HG03108 (cell line): Measurements from ENCODE around the gene JARID2.

Experiments used
- ATAC-seq: cut with Tn5 transposase; IDR thresholded peaks from one replicate; pipeline ENCODE4 v1.9.1; 2021; ENCODE audit warnings: moderate library complexity; ENCODE audit not compliant: unreplicated experiment

The JARID2 gene

DNA sequence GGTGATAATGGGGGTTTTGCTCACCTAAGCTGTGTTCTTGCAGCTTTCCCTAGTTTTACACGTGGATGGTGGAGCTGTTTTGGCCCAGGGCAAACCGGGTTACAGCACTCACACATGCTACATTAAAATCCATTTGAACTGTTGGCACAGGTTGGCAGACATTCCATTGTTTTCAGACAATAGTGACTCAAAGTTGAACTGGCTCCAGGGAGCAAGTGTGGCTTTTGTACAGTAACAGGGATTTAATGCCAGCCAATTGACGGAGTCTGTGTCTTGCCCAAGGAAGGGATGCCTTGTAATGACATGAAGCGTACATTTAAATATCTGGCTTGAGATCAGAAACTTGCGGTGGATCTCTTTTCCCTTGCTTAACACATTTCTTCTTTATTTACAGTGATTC, 233.9 kb downstream of the JARID2 start:
- no peak for ATAC-seq

DNA sequence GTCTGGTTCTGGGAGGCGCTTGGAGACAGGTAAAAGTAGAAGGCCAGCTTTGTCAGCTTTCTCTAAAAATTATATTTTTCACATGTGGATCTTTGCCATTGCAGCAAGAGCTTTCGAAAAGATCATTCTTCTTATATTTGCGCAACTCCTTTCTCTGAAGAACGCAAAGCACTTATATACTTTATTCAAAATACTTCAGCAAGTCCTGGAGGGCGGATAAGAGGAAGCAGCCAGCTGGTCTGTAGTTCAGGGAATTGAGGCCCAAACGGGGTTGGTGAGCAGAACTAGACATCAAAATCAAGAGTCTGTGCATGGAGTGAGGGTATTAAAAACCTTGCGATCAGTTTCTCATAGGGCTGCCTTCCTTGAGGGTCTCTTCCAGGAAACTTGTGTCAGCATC, 234.7 kb downstream of the JARID2 start:
- ATAC-seq, result no peak

DNA sequence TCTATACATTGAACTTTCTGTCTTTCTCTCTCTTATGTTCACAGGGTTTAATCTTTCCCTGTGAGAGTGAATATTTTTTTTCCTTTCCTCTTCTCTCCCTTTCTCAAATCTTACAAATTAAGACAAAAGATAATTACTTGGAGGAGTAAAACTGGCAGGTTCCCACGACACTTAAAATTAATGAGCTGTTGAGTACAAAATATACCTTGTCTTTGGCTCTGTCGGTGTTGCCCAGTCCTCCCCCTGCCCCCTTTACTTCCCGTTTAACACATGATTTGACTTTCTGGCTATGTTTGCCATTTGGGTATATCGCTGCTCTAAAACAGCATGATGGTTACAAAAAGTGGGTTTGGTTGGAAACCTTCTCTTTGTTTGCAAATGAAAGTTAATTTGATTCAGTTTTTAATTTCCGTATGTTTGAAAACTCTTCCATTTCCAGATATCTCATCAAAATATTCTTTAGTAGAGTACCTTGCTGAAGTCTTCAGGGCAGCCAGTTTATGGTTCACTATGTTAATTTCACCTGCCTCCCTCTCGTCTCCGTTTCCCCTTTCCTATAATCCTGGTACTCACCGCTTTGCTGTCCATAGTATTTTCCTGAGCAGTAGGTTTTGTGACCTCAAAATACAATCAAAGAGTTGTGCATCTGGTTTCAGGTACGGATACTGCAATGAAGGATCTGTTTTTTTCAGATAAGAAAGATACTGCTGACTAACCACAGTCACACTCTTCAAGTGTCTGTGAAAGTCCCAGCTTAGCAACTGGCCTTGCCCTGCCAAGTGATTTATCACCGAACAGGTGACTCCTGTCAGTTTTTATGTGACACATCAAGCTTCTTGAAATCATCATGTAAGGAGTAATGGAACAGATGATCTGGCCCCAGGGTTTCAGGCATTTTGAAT, 235.8 kb downstream of the JARID2 start:
- ATAC-seq, result no peak

DNA sequence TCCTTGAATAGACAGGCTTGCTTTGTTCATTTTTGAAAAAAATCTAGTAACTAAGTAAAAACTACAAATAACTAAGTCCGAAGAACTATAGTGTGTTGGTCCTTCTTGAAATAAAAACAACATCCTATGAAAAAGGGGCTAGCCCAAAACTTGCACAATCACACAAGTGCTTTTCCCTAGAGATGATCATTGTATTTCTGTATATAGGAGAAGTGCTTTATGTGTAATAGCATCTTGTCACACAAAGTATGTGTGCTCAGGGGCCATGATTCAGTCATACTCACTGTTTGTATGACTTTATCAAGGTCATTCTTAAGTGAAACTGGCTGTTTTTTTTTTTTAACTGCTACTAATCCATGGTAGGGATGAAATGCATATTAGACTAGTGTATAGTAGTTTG, 237.2 kb downstream of the JARID2 start:
- no peak for ATAC-seq

DNA sequence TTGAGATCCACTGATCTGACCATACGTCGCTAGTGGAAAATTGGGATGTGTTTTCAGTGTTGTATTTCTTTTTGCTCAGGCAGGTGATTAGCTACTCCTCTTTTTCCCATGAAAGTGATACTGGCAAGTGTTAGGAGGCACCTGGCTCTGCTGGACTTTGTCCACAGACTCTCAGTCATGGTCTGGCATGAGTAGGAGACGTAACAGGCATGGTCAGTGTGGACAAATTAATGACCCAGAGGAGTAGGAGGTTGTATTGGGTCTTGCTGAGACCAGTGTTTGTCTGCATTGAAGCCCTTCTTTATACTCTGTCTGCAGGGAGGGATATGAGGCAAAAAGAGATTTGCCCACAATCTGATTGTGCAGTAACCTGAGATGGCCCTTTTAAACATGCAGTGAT, 238.3 kb downstream of the JARID2 start:
- ATAC-seq, result no peak

DNA sequence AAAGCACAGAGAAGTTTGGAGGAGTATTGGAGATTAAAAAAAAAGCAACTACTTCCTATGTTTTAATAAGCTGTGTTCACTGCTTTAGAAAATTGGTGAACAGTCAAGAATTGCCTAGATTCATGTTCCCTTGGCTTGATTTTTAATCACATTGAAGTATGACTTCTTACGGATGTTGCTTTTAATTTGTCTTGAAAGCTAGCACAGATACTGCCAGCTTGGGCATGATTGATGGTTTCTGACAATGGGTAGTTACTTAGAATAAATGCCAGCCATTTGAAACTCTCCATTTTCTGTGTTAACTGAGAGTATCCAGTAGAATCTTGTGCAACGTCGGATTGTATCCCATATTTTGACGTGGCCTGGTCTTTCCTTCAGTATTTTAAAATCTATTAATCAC, 239.0 kb downstream of the JARID2 start:
- no peak for ATAC-seq

DNA sequence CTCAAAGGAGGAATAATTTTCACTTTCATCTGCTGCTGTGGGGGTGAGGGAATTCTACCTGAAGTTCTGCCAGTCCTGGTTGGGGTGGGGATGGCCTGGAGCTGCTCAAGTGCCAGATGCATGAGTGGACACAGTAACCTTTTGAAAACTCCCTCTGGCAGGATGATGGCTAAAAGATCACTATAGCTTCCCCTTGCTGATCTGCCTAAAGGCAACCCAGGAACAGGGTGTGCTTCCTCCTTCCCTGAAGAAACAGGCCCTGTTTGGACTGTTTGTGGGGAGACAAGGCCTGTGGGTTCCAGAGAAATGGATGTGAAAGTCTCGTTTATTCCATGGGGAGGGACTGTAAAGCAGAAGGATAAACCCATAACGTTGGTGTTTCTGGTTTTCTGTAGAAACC, 240.1 kb downstream of the JARID2 start:
- no peak for ATAC-seq

DNA sequence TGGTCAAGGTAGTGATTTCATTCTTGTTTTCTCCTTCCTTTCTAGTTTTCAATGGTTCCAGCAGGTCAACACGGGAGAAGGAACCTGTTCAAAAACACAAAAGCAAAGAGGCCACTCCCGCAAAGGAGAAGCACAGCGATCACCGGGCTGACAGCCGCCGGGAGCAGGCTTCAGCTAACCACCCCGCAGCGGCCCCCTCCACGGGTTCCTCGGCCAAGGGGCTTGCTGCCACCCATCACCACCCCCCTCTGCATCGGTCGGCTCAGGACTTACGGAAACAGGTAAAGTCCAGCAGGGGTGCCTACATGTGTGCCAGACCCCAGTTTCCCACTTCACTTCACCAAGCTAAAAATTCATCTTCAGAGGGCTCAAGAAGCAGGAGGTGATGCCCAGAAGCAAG, 241.4 kb downstream of the JARID2 start:
- no peak for ATAC-seq

- no peak for ATAC-seq
Measured at GRCh38 chr6:15489261-15489962, 243.5 kb downstream of the JARID2 start.

GRCh38 chr6:15490242-15491100, 244.6 kb downstream of the JARID2 start:
- ATAC-seq, result no peak

DNA sequence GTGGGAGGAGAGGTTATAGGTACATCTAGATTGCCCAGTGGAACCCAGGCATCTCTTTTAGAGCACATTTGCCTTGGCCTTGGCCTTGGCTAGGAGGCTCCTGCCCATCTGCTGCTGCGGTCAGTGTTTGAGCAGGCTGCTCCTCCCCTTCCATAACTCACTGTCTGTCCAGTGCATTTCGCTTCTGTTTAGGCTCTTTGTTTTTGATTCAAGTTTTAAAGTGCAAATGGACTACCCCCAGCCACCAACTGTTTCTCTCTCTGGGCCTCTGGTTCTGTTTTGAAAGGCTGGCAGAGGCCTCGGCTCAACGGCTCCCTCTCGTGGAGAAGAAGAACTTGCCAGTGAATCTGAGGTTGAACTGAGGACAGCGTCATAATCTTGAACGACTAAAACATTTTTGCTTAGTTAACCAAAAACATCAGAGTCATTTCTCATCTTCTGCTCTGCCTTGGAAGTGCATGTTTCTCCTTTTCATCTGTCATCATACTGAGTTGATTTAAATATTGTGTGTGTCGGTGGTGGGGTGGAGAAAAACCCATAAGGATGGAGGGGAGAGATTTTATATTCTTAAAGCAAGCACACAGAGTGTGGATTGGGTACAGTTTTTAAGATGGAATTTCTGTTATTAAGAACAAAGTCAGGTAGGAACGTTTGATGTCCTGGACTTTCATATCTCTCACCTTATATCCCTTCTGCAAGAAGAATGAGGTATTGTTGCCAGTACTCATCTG, 245.6 kb downstream of the JARID2 start:
- ATAC-seq, result no peak

DNA sequence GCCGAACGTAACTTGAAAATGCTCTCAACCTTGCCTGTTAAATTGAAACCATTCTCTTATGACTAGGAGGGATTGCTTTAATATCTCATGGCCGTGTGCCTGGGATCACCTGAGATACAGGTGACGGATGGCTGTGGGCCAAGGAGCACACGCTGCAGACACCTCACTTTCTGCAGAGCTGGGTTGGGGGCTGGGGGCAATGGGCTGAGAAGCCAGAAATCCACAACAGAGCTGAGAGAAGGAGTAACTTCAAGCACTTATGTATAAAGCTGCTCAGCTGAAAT, 246.1 kb downstream of the JARID2 start:
- ATAC-seq, result no peak

DNA sequence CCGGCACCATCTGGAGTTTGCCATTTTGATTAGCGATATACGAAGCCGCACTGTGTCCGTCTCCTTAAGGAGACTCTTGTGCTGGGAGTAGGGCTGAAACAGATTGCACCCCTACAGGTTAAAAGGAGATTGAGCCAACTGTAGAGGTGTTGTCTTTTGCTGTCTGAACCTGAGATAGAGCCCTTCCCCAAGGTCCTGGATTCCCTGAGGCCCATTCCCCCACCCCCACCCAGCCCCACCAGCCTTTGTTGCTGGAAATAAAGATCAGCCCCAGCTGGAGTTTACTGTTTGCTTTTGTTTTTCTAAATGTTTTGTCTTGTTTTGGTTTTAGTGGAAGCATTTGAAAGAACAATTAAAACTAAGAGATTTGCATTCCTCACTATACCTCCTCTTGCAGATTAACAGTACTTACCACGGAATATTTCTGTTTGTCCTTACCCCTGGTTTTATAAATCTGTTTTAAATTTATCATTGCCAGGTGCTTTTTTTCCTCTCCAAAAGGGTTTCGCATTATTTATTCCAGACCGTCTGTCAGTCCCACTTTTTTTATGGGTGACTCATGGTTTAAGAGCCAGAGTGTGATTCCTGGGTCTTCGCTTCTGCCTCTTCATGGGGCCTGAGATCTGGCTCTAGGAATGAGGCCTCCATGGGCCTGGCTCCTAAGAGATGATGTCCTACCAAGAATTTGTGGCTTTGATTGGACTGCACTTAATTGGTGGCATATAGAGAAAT, 247.7 kb downstream of the JARID2 start:
- no peak for ATAC-seq

GRCh38 chr6:15495375-15495901, 249.6 kb downstream of the JARID2 start:
- no peak for ATAC-seq

- ATAC-seq, result no peak
Measured at GRCh38 chr6:15496345-15497131, 250.7 kb downstream of the JARID2 start.

- no peak for ATAC-seq
Measured at GRCh38 chr6:15498640-15499039, 252.8 kb downstream of the JARID2 start.

DNA sequence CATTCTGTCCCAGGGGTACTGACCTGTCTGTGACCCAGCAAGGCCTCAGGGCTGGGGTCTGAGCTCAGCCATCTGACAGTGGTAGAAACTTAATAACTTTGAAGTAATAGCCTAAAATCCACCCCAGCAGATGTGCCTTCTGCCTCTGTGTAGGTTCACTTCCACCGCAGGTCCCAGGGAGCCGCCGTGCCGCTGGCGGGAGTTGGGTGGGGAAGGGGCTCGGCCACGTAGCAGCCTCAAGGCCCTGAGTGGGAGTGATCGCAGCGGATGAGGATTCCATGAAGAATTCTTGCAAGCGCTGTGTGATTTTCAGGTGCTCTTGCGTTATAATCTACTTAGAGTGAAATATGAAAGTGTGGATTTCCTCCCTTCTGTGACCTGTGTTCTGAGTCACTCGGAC, 253.3 kb downstream of the JARID2 start:
- ATAC-seq, result no peak

DNA sequence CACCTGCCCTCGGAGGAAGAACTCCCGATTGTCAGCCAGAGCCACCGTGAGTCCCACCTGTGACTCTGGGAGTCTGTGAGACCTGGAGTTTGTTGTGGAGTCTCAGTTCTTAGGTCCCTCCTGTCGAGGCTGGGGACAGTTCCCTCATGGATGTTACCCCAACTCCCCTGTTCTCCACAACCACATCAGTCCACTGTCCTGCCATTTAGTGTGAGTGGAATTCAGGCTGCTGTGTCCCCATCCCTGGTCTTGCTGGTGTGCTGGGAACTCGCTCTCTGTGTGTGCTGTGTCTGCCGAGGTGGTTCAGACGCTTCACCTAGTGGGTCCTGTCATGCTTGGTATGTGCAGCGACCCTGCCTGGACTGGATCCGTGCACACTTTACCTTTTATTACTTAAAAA, 253.7 kb downstream of the JARID2 start:
- no peak for ATAC-seq

- ATAC-seq, result no peak
Measured at GRCh38 chr6:15500078-15500740, 254.3 kb downstream of the JARID2 start.
